Natural killer cell (primary cell): Measurements from ENCODE around the gene FABP1. TPM values are rescaled to one million over a fixed set of nuclear protein-coding genes. Genes with fewer than 3 reads are reported as not detected.

Source experiments
- ATAC-seq, 3 donors: fragments of 150-1000 bp in 2 of 3; fragments of 200-7000 bp in 1 of 3; cut with Tn5 transposase; 1 replicate in 1 of 3; 2 replicates in 2 of 3; pipeline ENCODE4 v1.10.0; 2021; ENCODE audit warnings: mild to moderate bottlenecking in 2 of 3, moderate library complexity in 2 of 3
- DNase-seq, 2 donors: peaks; one replicate each; pipeline versions ENCODE4 v3.0.0 to v3.0.0-alpha.2; 2013 to 2021; ENCODE audit warnings: mixed read lengths in 1 of 2
- H3K27ac ChIP-seq: one replicate; pipeline ENCODE4 v1.5.1; 2013; ENCODE audit warnings: mild to moderate bottlenecking, low read length
- H3K27me3 ChIP-seq: one replicate; pipeline ENCODE4 v1.6.1; 2013; ENCODE audit warnings: low read length; ENCODE audit not compliant: control insufficient read depth, insufficient read depth
- H3K36me3 ChIP-seq: one replicate; pipeline ENCODE4 v1.6.1; 2013; ENCODE audit warnings: low read length; ENCODE audit not compliant: control insufficient read depth, insufficient read depth
- H3K4me1 ChIP-seq: one replicate; pipeline ENCODE4 v1.6.1; 2013; ENCODE audit warnings: low read length; ENCODE audit not compliant: control insufficient read depth, insufficient read depth
- H3K4me3 ChIP-seq: one replicate; pipeline ENCODE4 v1.5.1; 2013; ENCODE audit warnings: low read length
- H3K9me3 ChIP-seq: one replicate; pipeline ENCODE4 v1.6.1; 2013; ENCODE audit warnings: low read length; ENCODE audit not compliant: control insufficient read depth, insufficient read depth
- H3K27ac Mint-ChIP-seq, 2 donors: one replicate each; pipeline ENCODE4 v1.8.0; 2022; ENCODE audit warnings: mild to moderate bottlenecking in 2 of 2, mixed read lengths in 2 of 2, moderate library complexity in 1 of 2
- H3K27me3 Mint-ChIP-seq, 2 donors: one replicate each; pipeline ENCODE4 v1.8.0; 2022; ENCODE audit warnings: low read depth in 2 of 2, mixed read lengths in 2 of 2
- H3K36me3 Mint-ChIP-seq: one replicate; pipeline ENCODE4 v1.8.0; 2022; ENCODE audit warnings: mixed read lengths
- H3K4me1 Mint-ChIP-seq, 2 donors: one replicate each; pipeline ENCODE4 v1.8.0; 2022; ENCODE audit warnings: mixed read lengths in 2 of 2
- H3K4me3 Mint-ChIP-seq: one replicate; pipeline ENCODE4 v1.8.0; 2022; ENCODE audit warnings: mild to moderate bottlenecking, moderate library complexity, mixed read lengths
- H3K9me3 Mint-ChIP-seq, 2 donors: one replicate each; pipeline ENCODE4 v1.8.0; 2022; ENCODE audit warnings: mixed read lengths in 2 of 2
- CTCF ChIP-seq: fragments of 200-600 bp; IDR thresholded peaks from one replicate; pipeline ENCODE4 v1.8.0; 2022; ENCODE audit warnings: antibody characterized with exemption
- WGBS: methylation state at CpG from one replicate; pipeline ENCODE4 v1.1.7; 2013; ENCODE audit warnings: missing lambda C conversion rate; ENCODE audit not compliant: insufficient coverage; 5-methylcytosine and 5-hydroxymethylcytosine counted together
- intact Hi-C: fragments of 100-400 bp; cut with micrococcal nuclease; formaldehyde crosslinking; loops from one replicate; pipeline ENCODE4 v1.14.2; 2022
- total RNA-seq, 4 donors: library from RNA; stranded (reverse); fragments of 120-200 nt in 1 of 4; gene quantifications; one replicate each; pipeline versions ENCODE4 v1.2.3 to v1.2.4, GENCODE V29; 2013 to 2022

The FABP1 gene
- total RNA-seq, 3 donors from 2014 or later (not counting 1 experiment from before 2014, with no cell fraction given) = not detected

GRCh38 chr2:88086401-88086800 lies 41.5 kb downstream of the FABP1 start:
- H3K27ac ChIP-seq = no peak overlapping the region
- DNase-seq (no peak), ATAC-seq (no peak)
- no peak overlapping the region for H3K27ac Mint-ChIP-seq
- H3K4me3 ChIP-seq = no peak overlapping the region
- no peaks in the 10 kb centered on the region for H3K9me3 Mint-ChIP-seq
- peaks cover 0 to 2% of the 10 kb centered on the region in 2 donors for H3K27me3 Mint-ChIP-seq
- TF ChIP-seq CTCF = no peak
- H3K36me3 ChIP-seq = no peaks in the 10 kb centered on the region
- H3K4me3 Mint-ChIP-seq = no peak overlapping the region
- H3K9me3 ChIP-seq = no peaks in the 10 kb centered on the region
- H3K27me3 ChIP-seq = no peaks in the 10 kb centered on the region
- intact Hi-C loops = no loop called here
- no peaks in the 10 kb centered on the region for H3K4me1 ChIP-seq
- H3K4me1 Mint-ChIP-seq = no peaks in the 10 kb centered on the region
- WGBS = 90% methylated on average over 8 of the region's 9 CpGs
- H3K36me3 Mint-ChIP-seq = no peaks in the 10 kb centered on the region

GRCh38 chr2:88085602-88086001 lies 42.3 kb downstream of the FABP1 start:
- DNase-seq (no peak), ATAC-seq (no peak)
- H3K27ac Mint-ChIP-seq = no peak overlapping the region
- WGBS = 91% methylated on average over 5 of the region's 5 CpGs
- H3K27me3 Mint-ChIP-seq = peaks cover 0 to 2% of the 10 kb centered on the region in 2 donors
- Histone ChIP-seq H3K4me3 (no peak overlapping the region), H3K27me3 (no peaks in the 10 kb centered on the region), H3K36me3 (no peaks in the 10 kb centered on the region), H3K4me1 (no peaks in the 10 kb centered on the region), H3K27ac (no peak overlapping the region), H3K9me3 (no peaks in the 10 kb centered on the region)
- intact Hi-C loops = no loop called here
- H3K9me3 Mint-ChIP-seq = no peaks in the 10 kb centered on the region
- no peaks in the 10 kb centered on the region for H3K4me1 Mint-ChIP-seq
- no peak for TF ChIP-seq CTCF
- H3K4me3 Mint-ChIP-seq = no peak overlapping the region
- H3K36me3 Mint-ChIP-seq = no peaks in the 10 kb centered on the region

- Mint-ChIP-seq H3K9me3 (no peaks in the 10 kb centered on the region), H3K27ac (no peak overlapping the region), H3K36me3 (no peaks in the 10 kb centered on the region), H3K27me3 (peaks cover 0 to 4% of the 10 kb centered on the region in 2 donors), H3K4me1 (no peaks in the 10 kb centered on the region), H3K4me3 (no peak overlapping the region)
- no peak overlapping the region for H3K4me3 ChIP-seq
- intact Hi-C loops = no loop called here
- DNase-seq (no peak), ATAC-seq (no peak)
- no peaks in the 10 kb centered on the region for H3K4me1 ChIP-seq
- TF ChIP-seq CTCF = no peak
- no peaks in the 10 kb centered on the region for H3K36me3 ChIP-seq
- WGBS = 95% methylated on average over 2 of the region's 2 CpGs
- H3K27ac ChIP-seq = no peak overlapping the region
- H3K27me3 ChIP-seq = no peaks in the 10 kb centered on the region
- no peaks in the 10 kb centered on the region for H3K9me3 ChIP-seq
Measured at GRCh38 chr2:88085099-88085498, 42.8 kb downstream of the FABP1 start.

- H3K4me1 ChIP-seq = no peaks in the 10 kb centered on the region
- Mint-ChIP-seq H3K4me1 (no peaks in the 10 kb centered on the region), H3K27ac (no peak overlapping the region), H3K36me3 (no peaks in the 10 kb centered on the region), H3K4me3 (no peak overlapping the region), H3K9me3 (no peaks in the 10 kb centered on the region), H3K27me3 (peaks cover 0 to 6% of the 10 kb centered on the region in 2 donors)
- H3K27me3 ChIP-seq = no peaks in the 10 kb centered on the region
- no peaks in the 10 kb centered on the region for H3K9me3 ChIP-seq
- intact Hi-C loops = no loop called here
- no peak overlapping the region for H3K27ac ChIP-seq
- WGBS = no CpG with 5 or more reads among the region's 1 CpG
- H3K36me3 ChIP-seq = no peaks in the 10 kb centered on the region
- DNase-seq = no peak
- H3K4me3 ChIP-seq = no peak overlapping the region
- TF ChIP-seq CTCF = no peak
- no peak for ATAC-seq
Measured at GRCh38 chr2:88082781-88083180, 45.1 kb downstream of the FABP1 start.
